ENCODE results near the gene FGGY.

GRCh38 chr1:59596432-59596831 is 299.5 kb downstream of the FGGY start:
- no peak for TF ChIP-seq STAT6 (CRISPR knock-in tag; conservative IDR thresholded peaks at IDR 0.05; ENCODE audit: low read depth)
- TF ChIP-seq CTCF (IDR thresholded peaks at IDR 0.05), result no peak
- no peak for TF ChIP-seq ZNF281 (CRISPR knock-in tag; IDR thresholded peaks at IDR 0.05)
- no peak for TF ChIP-seq ERG (CRISPR knock-in tag; IDR thresholded peaks at IDR 0.05)
- no peak for TF ChIP-seq SP1 (CRISPR knock-in tag; conservative IDR thresholded peaks at IDR 0.05)
- no peak for TF ChIP-seq ZNF425 (CRISPR knock-in tag; conservative IDR thresholded peaks at IDR 0.05)

All from WTC11 (cell line).